Trophoblast cell (in vitro differentiated cells and primary cell): ENCODE results near the gene XRCC1.

Source experiments
- DNase-seq, 2 donors: peaks; one replicate each; pipeline ENCODE4 v3.0.0-alpha.2; 2016
- H2AFZ ChIP-seq: 2 replicates; pipeline ENCODE4 v1.6.1; 2013; ENCODE audit warnings: low read length, moderate library complexity, mild to moderate bottlenecking; ENCODE audit not compliant: insufficient read depth, poor library complexity
- H2AK5ac ChIP-seq: 2 replicates; pipeline ENCODE4 v1.6.1; 2013; ENCODE audit warnings: mild to moderate bottlenecking, low read length
- H2BK120ac ChIP-seq: 2 replicates; pipeline ENCODE4 v1.6.1; 2013; ENCODE audit warnings: low read length, mild to moderate bottlenecking, moderate library complexity; ENCODE audit not compliant: insufficient read depth, poor library complexity
- H2BK12ac ChIP-seq: 2 replicates; pipeline ENCODE4 v1.6.1; 2013; ENCODE audit warnings: mild to moderate bottlenecking, low read length, moderate library complexity
- H2BK5ac ChIP-seq: 2 replicates; pipeline ENCODE4 v1.6.1; 2013; ENCODE audit warnings: low read length, low read depth, moderate library complexity, mild to moderate bottlenecking; ENCODE audit not compliant: poor library complexity
- H3K14ac ChIP-seq: 2 replicates; pipeline ENCODE4 v1.6.1; 2013; ENCODE audit warnings: mild to moderate bottlenecking, low read length
- H3K18ac ChIP-seq: 2 replicates; pipeline ENCODE4 v1.6.1; 2013; ENCODE audit warnings: mild to moderate bottlenecking, low read length
- H3K23ac ChIP-seq: 2 replicates; pipeline ENCODE4 v1.6.1; 2013; ENCODE audit warnings: low read length
- H3K27ac ChIP-seq: 2 replicates; pipeline ENCODE4 v1.5.1; 2013; ENCODE audit warnings: low read depth, mild to moderate bottlenecking, inconsistent platforms, low read length, moderate library complexity
- H3K27me3 ChIP-seq: 2 replicates; pipeline ENCODE4 v1.6.1; 2013; ENCODE audit warnings: inconsistent platforms, mild to moderate bottlenecking, low read length, moderate library complexity; ENCODE audit not compliant: insufficient read depth
- H3K36me3 ChIP-seq, 2 experiments: 1 replicate in 1 of 2; 2 replicates in 1 of 2; pipeline ENCODE4 v1.6.1; 2013; ENCODE audit warnings: low read length in 2 of 2, mild to moderate bottlenecking in 2 of 2, moderate library complexity in 1 of 2; ENCODE audit not compliant: insufficient read depth in 2 of 2, control insufficient read depth in 1 of 2
- H3K4ac ChIP-seq: 2 replicates; pipeline ENCODE4 v1.6.1; 2013; ENCODE audit warnings: low read depth, mild to moderate bottlenecking, low read length, moderate library complexity
- H3K4me1 ChIP-seq, 2 experiments: 1 replicate in 1 of 2; 2 replicates in 1 of 2; pipeline ENCODE4 v1.6.1; 2013; ENCODE audit warnings: low read length in 2 of 2, mild to moderate bottlenecking in 2 of 2, moderate library complexity in 1 of 2; ENCODE audit not compliant: insufficient read depth in 2 of 2, control insufficient read depth in 1 of 2
- H3K4me2 ChIP-seq: 2 replicates; pipeline ENCODE4 v1.6.1; 2013; ENCODE audit warnings: inconsistent platforms, mild to moderate bottlenecking, low read length, moderate library complexity
- H3K4me3 ChIP-seq: 2 replicates; pipeline ENCODE4 v1.5.1; 2013; ENCODE audit warnings: mild to moderate bottlenecking, low read depth, low read length, inconsistent platforms
- H3K79me1 ChIP-seq: one replicate; pipeline ENCODE4 v1.6.1; 2013; ENCODE audit warnings: low read length
- H3K79me2 ChIP-seq: 2 replicates; pipeline ENCODE4 v1.6.1; 2013; ENCODE audit warnings: low read length, mild to moderate bottlenecking; ENCODE audit not compliant: control insufficient read depth, insufficient read depth, poor library complexity
- H3K9ac ChIP-seq: 2 replicates; pipeline ENCODE4 v1.6.1; 2013; ENCODE audit warnings: mild to moderate bottlenecking, low read length
- H3K9me3 ChIP-seq: 2 replicates; pipeline ENCODE4 v1.6.1; 2013; ENCODE audit warnings: low read depth, mild to moderate bottlenecking, control low read depth, inconsistent platforms, low read length; ENCODE audit not compliant: insufficient read depth
- H4K12ac ChIP-seq: 2 replicates; pipeline ENCODE4 v1.6.1; 2013; ENCODE audit warnings: low read depth, mild to moderate bottlenecking, low read length, moderate library complexity
- H4K8ac ChIP-seq: 2 replicates; pipeline ENCODE4 v1.6.1; 2013; ENCODE audit warnings: low read depth, mild to moderate bottlenecking, low read length, moderate library complexity
- H4K91ac ChIP-seq: one replicate; pipeline ENCODE4 v1.6.1; 2013; ENCODE audit warnings: low read depth, mild to moderate bottlenecking, low read length, moderate library complexity
- WGBS: extraction: QIAGEN DNeasy Blood & Tissue Kit; methylation state at CpG from one replicate; pipeline ENCODE4 v1.1.7; 2013; ENCODE audit warnings: missing lambda C conversion rate; ENCODE audit not compliant: insufficient read length, insufficient coverage; ENCODE audit errors: extremely low coverage; 5-methylcytosine and 5-hydroxymethylcytosine counted together

Gene XRCC1

DNA sequence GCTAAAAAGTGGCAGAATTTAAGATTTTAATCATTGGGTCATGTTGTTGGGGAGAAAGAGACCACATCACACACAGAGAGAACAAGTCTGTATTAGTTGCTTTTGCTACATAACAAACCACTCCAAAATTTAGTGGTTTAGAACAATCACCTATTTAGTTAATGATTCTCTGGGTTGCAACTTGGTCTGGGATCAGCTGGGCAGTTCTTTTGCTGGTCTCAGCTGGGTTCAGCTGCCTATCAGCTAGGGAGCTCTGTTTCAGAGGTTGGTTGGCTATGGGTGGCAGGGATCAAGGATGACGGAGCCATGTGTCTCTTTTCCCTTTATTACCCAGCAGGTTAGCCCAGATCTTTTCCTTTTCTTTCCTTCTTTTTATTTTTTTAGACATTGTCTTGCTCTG is 9.2 kb upstream of the XRCC1 start:
- H2AK5ac ChIP-seq, result no peak overlapping the region
- no CpG with 5 or more reads among the region's 1 CpG for WGBS
- no peak overlapping the region for H2BK12ac ChIP-seq
- no peak overlapping the region for H4K8ac ChIP-seq
- H2AFZ ChIP-seq, result no peak overlapping the region
- H3K14ac ChIP-seq, result no peak overlapping the region
- no peak for DNase-seq
- H3K4me2 ChIP-seq, result no peak overlapping the region
- H3K36me3 ChIP-seq, result peaks cover 0 to 14% of the 10 kb centered on the region in 2 experiments
- no peak overlapping the region for H2BK120ac ChIP-seq
- H4K12ac ChIP-seq, result no peak overlapping the region
- no peak overlapping the region for H3K4me3 ChIP-seq
- H3K4me1 ChIP-seq, result peaks cover 0 to 4% of the 10 kb centered on the region in 2 experiments
- H3K4ac ChIP-seq, result no peak overlapping the region
- no peak overlapping the region for H3K18ac ChIP-seq
- H3K27me3 ChIP-seq, result no peaks in the 10 kb centered on the region
- no peak overlapping the region for H3K23ac ChIP-seq
- H3K79me1 ChIP-seq, result peaks cover 3% of the 10 kb centered on the region
- peaks cover 3% of the 10 kb centered on the region for H3K9me3 ChIP-seq
- no peak overlapping the region for H2BK5ac ChIP-seq
- H3K9ac ChIP-seq, result peak overlapping the region; percentile 50
- H4K91ac ChIP-seq, result no peak overlapping the region
- H3K27ac ChIP-seq, result no peak overlapping the region
- no peaks in the 10 kb centered on the region for H3K79me2 ChIP-seq

- WGBS, result no CpG with 5 or more reads among the region's 2 CpGs
- no peak overlapping the region for H3K18ac ChIP-seq
- no peak overlapping the region for H2AFZ ChIP-seq
These were observed 7.2 kb upstream of the XRCC1 start for GRCh38 chr19:43582495-43582894.

DNA sequence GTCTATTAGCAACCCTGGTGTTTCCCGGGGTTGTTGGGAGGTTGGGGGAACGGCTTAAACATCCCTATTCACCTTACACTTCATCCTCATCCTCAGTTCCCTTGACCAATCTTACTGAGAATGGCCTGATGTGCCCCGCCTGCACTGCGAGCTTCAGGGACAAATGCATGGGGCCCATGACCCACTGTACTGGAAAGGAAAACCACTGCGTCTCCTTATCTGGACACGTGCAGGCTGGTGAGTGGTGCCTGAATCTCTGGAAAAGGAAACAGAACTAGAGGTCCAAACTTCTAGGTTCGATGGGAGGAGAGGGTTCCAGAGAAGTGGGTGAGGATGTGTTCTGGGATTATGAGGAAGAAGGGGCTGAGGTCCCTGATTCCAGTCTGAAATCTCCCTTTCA is 6.1 kb upstream of the XRCC1 start:
- H4K8ac ChIP-seq, result no peak overlapping the region
- no peak overlapping the region for H2BK12ac ChIP-seq
- no peak overlapping the region for H3K4me3 ChIP-seq
- peaks cover 2% of the 10 kb centered on the region for H3K9me3 ChIP-seq
- H3K9ac ChIP-seq, result no peak overlapping the region
- no peak overlapping the region for H3K4ac ChIP-seq
- no peaks in the 10 kb centered on the region for H3K79me2 ChIP-seq
- H3K79me1 ChIP-seq, result peaks cover 3% of the 10 kb centered on the region
- peaks cover 0 to 4% of the 10 kb centered on the region in 2 experiments for H3K4me1 ChIP-seq
- H3K27ac ChIP-seq, result no peak overlapping the region
- H4K91ac ChIP-seq, result no peak overlapping the region
- no peaks in the 10 kb centered on the region for H3K27me3 ChIP-seq
- no peak overlapping the region for H3K18ac ChIP-seq
- peaks cover 0 to 5% of the 10 kb centered on the region in 2 experiments for H3K36me3 ChIP-seq
- no peak overlapping the region for H3K14ac ChIP-seq
- no peak overlapping the region for H3K23ac ChIP-seq
- no peak overlapping the region for H2AFZ ChIP-seq
- H2BK5ac ChIP-seq, result no peak overlapping the region
- no peak overlapping the region for H2AK5ac ChIP-seq
- no peak for DNase-seq
- no peak overlapping the region for H4K12ac ChIP-seq
- no peak overlapping the region for H2BK120ac ChIP-seq
- H3K4me2 ChIP-seq, result no peak overlapping the region
- WGBS, result no CpG with 5 or more reads among the region's 7 CpGs

More at GRCh38 chr19:43582495-43582894, 7.2 kb upstream of the XRCC1 start:
- peaks cover 0 to 4% of the 10 kb centered on the region in 2 experiments for H3K4me1 ChIP-seq
- no peak overlapping the region for H3K9ac ChIP-seq
- peaks cover 0 to 8% of the 10 kb centered on the region in 2 experiments for H3K36me3 ChIP-seq
- H3K27ac ChIP-seq, result no peak overlapping the region
- no peak overlapping the region for H3K4me2 ChIP-seq
- no peak overlapping the region for H2BK120ac ChIP-seq
- H2BK12ac ChIP-seq, result no peak overlapping the region
- no peak overlapping the region for H3K23ac ChIP-seq
- H3K4ac ChIP-seq, result no peak overlapping the region
- H2AK5ac ChIP-seq, result no peak overlapping the region
- H4K8ac ChIP-seq, result no peak overlapping the region
- H4K91ac ChIP-seq, result no peak overlapping the region
- peaks cover 3% of the 10 kb centered on the region for H3K9me3 ChIP-seq
- no peaks in the 10 kb centered on the region for H3K79me2 ChIP-seq
- H2BK5ac ChIP-seq, result no peak overlapping the region
- H4K12ac ChIP-seq, result no peak overlapping the region
- H3K27me3 ChIP-seq, result no peaks in the 10 kb centered on the region
- H3K14ac ChIP-seq, result no peak overlapping the region
- H3K79me1 ChIP-seq, result peaks cover 3% of the 10 kb centered on the region
- no peak overlapping the region for H3K4me3 ChIP-seq
- no peak for DNase-seq

DNA sequence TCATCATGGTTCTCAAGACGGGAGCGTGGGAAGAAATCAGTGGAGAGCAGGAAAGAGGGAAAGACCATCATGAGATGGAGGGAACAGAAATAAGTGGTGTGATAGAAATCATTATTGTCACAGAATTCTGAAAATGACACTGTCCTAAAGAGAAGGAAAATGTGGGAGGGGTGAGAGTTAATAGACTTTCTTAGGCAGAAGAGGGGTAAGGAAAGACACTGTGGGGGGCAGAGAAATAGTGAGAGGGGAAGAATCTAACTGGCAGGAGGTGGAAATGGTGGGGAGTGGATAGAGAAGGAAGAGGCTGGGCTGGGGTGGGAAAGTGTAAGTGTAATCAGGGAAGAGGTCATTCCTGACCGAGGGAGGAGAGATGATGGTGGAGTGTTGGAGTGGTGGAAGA is 3.5 kb upstream of the XRCC1 start:
- Histone ChIP-seq H2BK5ac (no peak overlapping the region), H3K27ac (no peak overlapping the region), H2BK12ac (no peak overlapping the region), H4K12ac (no peak overlapping the region), H3K9ac (no peak overlapping the region), H3K79me1 (peaks cover 6% of the 10 kb centered on the region), H3K4ac (no peak overlapping the region), H3K4me3 (no peak overlapping the region), H4K8ac (no peak overlapping the region), H3K4me2 (no peak overlapping the region), H4K91ac (no peak overlapping the region), H2AFZ (no peak overlapping the region), H3K4me1 (peaks cover 3 to 13% of the 10 kb centered on the region in 2 experiments), H3K23ac (no peak overlapping the region), H3K36me3 (no peaks in the 10 kb centered on the region), H2AK5ac (no peak overlapping the region), H3K14ac (no peak overlapping the region), H3K79me2 (peaks cover 4% of the 10 kb centered on the region), H3K9me3 (peaks cover 1% of the 10 kb centered on the region), H3K18ac (no peak overlapping the region), H2BK120ac (no peak overlapping the region), H3K27me3 (no peaks in the 10 kb centered on the region)
- DNase-seq, result no peak
- WGBS, result 86% methylated on average over 1 of the region's 3 CpGs
